ENCODE measurements around the gene CALD1. TPM values are rescaled to one million over a fixed set of nuclear protein-coding genes. Genes with fewer than 3 reads are reported as not detected.

CALD1 gene
- total RNA-seq, 4 donors from 2014 or later: 1,513 to 2,575 (median 1,808) TPM

DNA sequence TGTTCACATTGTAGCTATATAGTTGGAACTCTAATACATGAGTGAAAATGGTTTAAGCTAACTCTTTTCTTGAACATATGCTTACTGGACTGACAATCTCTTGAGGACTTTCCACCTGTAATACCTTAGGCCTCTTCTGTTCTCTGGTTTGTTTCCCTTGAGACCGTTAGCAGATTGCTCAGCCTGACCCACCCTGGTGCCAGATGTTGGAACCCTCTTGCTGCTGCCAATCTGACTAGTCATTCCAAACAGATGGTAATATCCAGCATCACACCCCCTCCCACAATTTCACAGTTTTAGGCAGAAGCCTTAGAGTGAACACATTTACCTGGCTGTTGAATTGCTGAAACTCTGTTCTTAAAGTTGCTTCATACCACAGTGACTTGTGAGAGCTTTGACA, 18.7 kb downstream of the CALD1 start:
- Histone ChIP-seq H3K9me3 (no peaks in the 10 kb centered on the region), H3K4me1 (peaks cover 4 to 82% (median 9%) of the 10 kb centered on the region in 3 donors), H3K36me3 (peaks cover 0 to 25% of the 10 kb centered on the region in 2 donors), H3K4me3 (no peak overlapping the region), H3K27me3 (no peaks in the 10 kb centered on the region), H3K27ac (peak overlapping the region in 3 of 4 donors; percentile 17 to 95 (median 89))
- TF ChIP-seq, protein P1, sequence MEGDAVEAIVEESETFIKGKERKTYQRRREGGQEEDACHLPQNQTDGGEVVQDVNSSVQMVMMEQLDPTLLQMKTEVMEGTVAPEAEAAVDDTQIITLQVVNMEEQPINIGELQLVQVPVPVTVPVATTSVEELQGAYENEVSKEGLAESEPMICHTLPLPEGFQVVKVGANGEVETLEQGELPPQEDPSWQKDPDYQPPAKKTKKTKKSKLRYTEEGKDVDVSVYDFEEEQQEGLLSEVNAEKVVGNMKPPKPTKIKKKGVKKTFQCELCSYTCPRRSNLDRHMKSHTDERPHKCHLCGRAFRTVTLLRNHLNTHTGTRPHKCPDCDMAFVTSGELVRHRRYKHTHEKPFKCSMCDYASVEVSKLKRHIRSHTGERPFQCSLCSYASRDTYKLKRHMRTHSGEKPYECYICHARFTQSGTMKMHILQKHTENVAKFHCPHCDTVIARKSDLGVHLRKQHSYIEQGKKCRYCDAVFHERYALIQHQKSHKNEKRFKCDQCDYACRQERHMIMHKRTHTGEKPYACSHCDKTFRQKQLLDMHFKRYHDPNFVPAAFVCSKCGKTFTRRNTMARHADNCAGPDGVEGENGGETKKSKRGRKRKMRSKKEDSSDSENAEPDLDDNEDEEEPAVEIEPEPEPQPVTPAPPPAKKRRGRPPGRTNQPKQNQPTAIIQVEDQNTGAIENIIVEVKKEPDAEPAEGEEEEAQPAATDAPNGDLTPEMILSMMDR (IDR thresholded peaks at IDR 0.05): no peak
- TF ChIP-seq POLR2A (IDR thresholded peaks at IDR 0.05) (no peak), POLR2AphosphoS5 (IDR thresholded peaks at IDR 0.05) (no peak), EP300 (IDR thresholded peaks at IDR 0.05) (no peak)
- no peak for ATAC-seq
- 42 to 75% methylated on average over 1 of the region's 1 CpG for WGBS, 2 donors (ENCODE audit: low coverage in 1 of 2)

DNA sequence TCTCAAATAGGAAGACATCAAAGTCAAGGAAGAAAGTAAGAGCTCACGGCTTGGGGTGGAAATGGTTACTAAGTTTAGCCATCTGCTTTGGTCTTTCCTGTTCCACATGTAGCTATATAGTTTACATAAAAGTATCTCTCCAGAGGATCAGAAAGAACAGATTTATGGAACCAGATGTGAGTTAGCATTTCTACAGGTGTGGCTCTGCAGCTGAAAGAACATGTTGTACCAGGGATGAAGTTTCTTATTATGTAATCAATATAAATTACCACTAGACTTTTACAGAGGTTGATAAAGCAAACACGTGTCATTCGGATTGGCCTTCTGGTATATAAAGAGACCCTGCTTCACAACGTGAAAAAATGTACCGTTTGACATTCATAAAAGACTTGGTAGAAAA, 19.9 kb downstream of the CALD1 start:
- Histone ChIP-seq H3K36me3 (peaks cover 0 to 18% of the 10 kb centered on the region in 2 donors), H3K27me3 (no peaks in the 10 kb centered on the region), H3K9me3 (no peaks in the 10 kb centered on the region), H3K4me1 (peaks cover 3 to 76% (median 10%) of the 10 kb centered on the region in 3 donors), H3K4me3 (no peak overlapping the region), H3K27ac (peak overlapping the region; percentile 39 to 95 (median 73))
- WGBS, 2 donors (ENCODE audit: low coverage in 1 of 2): 23 to 35% methylated on average over 5 of the region's 5 CpGs
- TF ChIP-seq POLR2A (IDR thresholded peaks at IDR 0.05) (no peak), POLR2AphosphoS5 (IDR thresholded peaks at IDR 0.05) (no peak), EP300 (IDR thresholded peaks at IDR 0.05) (no peak)
- TF ChIP-seq, protein P1 (IDR thresholded peaks at IDR 0.05): no peak
- no peak for ATAC-seq

DNA sequence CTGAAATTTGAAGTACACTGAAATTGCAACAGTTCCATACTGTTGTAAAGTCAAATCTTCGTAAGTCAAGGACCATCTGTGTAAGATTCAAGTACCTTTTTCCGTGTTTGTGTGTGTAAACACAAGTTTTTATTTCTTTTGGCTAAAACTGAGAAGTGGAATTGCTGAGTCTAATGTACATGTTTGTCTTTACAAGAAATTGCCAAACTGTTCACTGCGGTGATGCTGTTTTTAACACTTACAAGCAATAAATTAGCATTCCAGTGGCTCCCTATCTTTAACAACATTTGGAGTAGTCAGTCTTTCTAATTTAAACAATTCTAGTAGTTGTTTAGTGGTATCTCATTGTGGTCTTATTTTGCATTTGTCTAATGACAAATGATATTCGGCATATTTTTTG, 23.3 kb downstream of the CALD1 start:
- no peak for ATAC-seq
- WGBS, 2 donors (ENCODE audit: low coverage in 1 of 2): 89 to 98% methylated on average over 4 of the region's 4 CpGs
- H3K27ac ChIP-seq: no peak overlapping the region
- H3K4me3 ChIP-seq: no peak overlapping the region
- peaks cover 9 to 74% (median 11%) of the 10 kb centered on the region in 3 donors for H3K4me1 ChIP-seq
- no peaks in the 10 kb centered on the region for H3K27me3 ChIP-seq
- H3K36me3 ChIP-seq: peaks cover 0 to 18% of the 10 kb centered on the region in 2 donors
- no peaks in the 10 kb centered on the region for H3K9me3 ChIP-seq
- TF ChIP-seq, protein P1 (IDR thresholded peaks at IDR 0.05): no peak
- TF ChIP-seq POLR2AphosphoS5 (IDR thresholded peaks at IDR 0.05) (no peak), POLR2A (IDR thresholded peaks at IDR 0.05) (no peak), EP300 (IDR thresholded peaks at IDR 0.05) (no peak)

DNA sequence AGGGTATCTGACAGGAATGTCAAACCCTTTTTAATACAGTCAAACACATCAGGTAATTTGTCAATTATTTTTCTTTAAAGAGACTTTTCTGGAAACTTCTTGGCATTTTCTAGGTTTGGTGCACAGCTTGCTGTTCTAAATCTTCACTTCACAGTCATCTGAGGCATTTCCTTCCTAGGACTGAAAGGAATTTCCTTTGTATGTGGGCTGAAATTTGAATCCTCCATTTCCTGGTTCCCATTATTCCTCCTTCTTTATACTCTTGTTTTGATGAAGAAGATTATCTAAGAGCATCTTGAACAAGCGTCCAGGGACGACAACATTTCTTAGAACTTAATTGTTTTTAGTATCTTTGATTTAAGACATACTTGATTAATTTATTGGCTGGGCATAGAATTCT, 24.9 kb downstream of the CALD1 start:
- H3K36me3 ChIP-seq: peaks cover 0 to 18% of the 10 kb centered on the region in 2 donors
- peaks cover 14 to 74% (median 19%) of the 10 kb centered on the region in 3 donors for H3K4me1 ChIP-seq
- 29 to 37% methylated on average over 2 of the region's 2 CpGs for WGBS, 2 donors (ENCODE audit: low coverage in 1 of 2)
- H3K9me3 ChIP-seq: no peaks in the 10 kb centered on the region
- H3K27ac ChIP-seq: peak overlapping the region in 3 of 4 donors; percentile 18 to 61 (median 28)
- H3K4me3 ChIP-seq: no peak overlapping the region
- TF ChIP-seq, protein P1 (IDR thresholded peaks at IDR 0.05): no peak
- TF ChIP-seq POLR2AphosphoS5 (IDR thresholded peaks at IDR 0.05) (no peak), EP300 (IDR thresholded peaks at IDR 0.05) (no peak), POLR2A (IDR thresholded peaks at IDR 0.05) (no peak)
- no peaks in the 10 kb centered on the region for H3K27me3 ChIP-seq
- ATAC-seq: no peak

DNA sequence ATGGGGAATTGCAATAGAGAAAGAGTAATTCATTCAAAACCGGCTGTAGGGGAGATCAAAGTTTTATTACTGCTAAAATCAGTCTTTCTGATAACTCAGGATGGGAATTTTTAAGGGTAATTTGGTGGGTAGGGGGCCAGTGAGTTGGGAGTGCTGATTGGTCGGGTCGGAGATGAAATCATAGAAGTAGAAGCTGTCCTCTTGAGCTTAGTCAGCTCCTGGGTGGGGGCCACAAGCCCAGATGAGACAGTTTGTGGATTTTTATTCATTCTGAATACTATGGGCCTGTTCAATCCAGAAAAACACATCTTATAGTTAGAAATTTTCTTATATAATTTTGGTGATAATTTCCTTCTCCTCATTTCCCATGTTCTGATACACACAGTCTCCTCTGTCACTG, 25.4 kb downstream of the CALD1 start:
- Histone ChIP-seq H3K4me1 (peaks cover 14 to 74% (median 23%) of the 10 kb centered on the region in 3 donors), H3K27me3 (no peaks in the 10 kb centered on the region), H3K27ac (peak overlapping the region in 3 of 4 donors; percentile 18 to 61 (median 28)), H3K4me3 (no peak overlapping the region), H3K9me3 (no peaks in the 10 kb centered on the region), H3K36me3 (peaks cover 0 to 18% of the 10 kb centered on the region in 2 donors)
- 86 to 92% methylated on average over 2 to 3 of the region's 3 CpGs for WGBS, 2 donors (ENCODE audit: low coverage in 1 of 2)
- no peak for TF ChIP-seq POLR2A (IDR thresholded peaks at IDR 0.05)
- no peak for ATAC-seq
